HTR-8/SVneo (cell line): ENCODE data around the gene ZNF444.
"Not testable (repeated sequence)": the region's sequence is repeated elsewhere in the genome, so short reads cannot be mapped to it uniquely, and the experiment has no call there.

Experiments used
- DNase-seq: peaks from one replicate; pipeline ENCODE4 v3.0.0; 2011; ENCODE audit warnings: low spot score, mixed read lengths; ENCODE audit not compliant: insufficient read length
- FAIRE-seq: peaks from 2 replicates; lab custom pipeline; 2011; peaks lifted over from hg19 to GRCh38; lab: Jason Lieb, UNC

The ZNF444 gene

GRCh38 chr19:56163097-56163496 is 22.0 kb downstream of the ZNF444 start:
- no peak for FAIRE-seq
- no peak for DNase-seq

DNA sequence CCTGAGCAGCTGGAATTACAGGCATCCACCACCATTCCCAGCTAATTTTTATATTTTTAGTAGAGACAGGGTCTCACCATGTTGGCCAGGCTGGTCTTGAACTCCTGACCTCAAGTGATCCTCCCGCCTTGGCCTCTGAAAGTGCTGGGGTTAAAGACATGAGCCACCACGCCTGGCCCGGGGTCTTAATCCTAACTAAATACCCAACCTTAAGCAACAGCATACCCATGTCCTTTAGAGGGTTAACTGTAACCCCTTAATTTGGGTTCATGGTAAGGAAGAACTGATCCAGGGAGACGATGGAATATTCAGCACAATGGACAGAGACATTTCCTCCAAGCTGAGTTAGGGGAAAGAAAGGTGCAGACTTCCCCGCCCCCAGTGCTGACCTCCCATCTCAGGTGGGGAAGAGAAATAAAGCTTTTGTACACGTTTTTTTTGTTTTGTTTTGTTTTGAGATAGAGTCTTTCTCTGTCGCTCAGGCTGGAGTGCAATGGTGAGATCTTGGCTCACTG is 26.0 kb downstream of the ZNF444 start:
- FAIRE-seq (no peak), DNase-seq (no peak)

GRCh38 chr19:56170261-56170660 is 29.2 kb downstream of the ZNF444 start:
- no peak for FAIRE-seq
- peak; percentile 32 for DNase-seq

GRCh38 chr19:56174086-56174485 is 33.0 kb downstream of the ZNF444 start:
- FAIRE-seq = no peak

GRCh38 chr19:56174550-56174949 is 33.5 kb downstream of the ZNF444 start:
- FAIRE-seq = no peak
- no peak for DNase-seq

More at GRCh38 chr19:56174086-56174485, 33.0 kb downstream of the ZNF444 start:
- DNase-seq = no peak

GRCh38 chr19:56175861-56176307 is 34.8 kb downstream of the ZNF444 start, which contains the start of gene GALP:
Gene GALP (plus strand): TSS chr19:56176008. CDS start chr19:56177109, 1,101 bp downstream.
- not testable (repeated sequence) for DNase-seq, FAIRE-seq

GRCh38 chr19:56176310-56176709 is 35.2 kb downstream of the ZNF444 start:
- FAIRE-seq, DNase-seq: not testable (repeated sequence)

DNA sequence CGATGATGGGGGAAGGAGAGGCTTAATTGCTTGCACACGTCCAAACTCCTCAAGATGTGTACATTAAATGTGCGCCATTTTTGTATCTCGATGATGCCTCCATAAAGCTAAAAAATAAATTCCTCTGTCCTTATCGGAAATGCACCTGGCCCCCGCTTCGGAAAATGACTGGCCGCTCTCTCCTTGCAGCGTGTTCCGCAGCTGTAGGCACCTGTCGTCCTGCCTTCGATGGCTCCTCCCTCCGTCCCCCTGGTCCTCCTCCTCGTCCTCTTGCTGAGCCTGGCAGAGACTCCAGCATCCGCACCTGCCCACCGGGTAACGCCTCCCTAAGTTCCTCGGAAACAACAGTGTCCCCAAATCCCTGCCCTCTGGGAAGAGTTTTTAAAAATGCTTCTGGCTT is 35.8 kb downstream of the ZNF444 start:
- FAIRE-seq (no peak), DNase-seq (no peak)

- no peak for DNase-seq
- FAIRE-seq = no peak
Measured at GRCh38 chr19:56177564-56178243, 36.6 kb downstream of the ZNF444 start.

DNA sequence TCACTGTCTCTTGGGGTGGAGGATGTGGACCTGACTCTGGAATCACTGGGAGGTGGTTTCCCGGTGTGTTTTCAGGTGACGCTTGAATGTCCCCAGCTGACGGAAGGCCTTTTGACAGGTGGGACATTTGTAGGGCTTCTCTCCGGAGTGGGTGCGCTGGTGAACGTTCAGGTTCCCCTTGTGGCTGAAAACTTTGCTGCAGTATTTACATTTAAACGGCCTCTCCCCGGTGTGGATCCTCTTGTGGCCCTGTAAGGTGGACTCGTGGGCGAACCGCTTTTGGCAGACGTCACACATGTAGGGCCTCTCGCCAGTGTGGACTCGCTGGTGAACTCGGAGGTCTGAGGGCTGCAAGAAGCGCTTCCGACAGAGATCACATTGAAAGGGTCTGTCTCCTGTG is 48.7 kb downstream of the ZNF444 start:
- no peak for DNase-seq
- no peak for FAIRE-seq

DNA sequence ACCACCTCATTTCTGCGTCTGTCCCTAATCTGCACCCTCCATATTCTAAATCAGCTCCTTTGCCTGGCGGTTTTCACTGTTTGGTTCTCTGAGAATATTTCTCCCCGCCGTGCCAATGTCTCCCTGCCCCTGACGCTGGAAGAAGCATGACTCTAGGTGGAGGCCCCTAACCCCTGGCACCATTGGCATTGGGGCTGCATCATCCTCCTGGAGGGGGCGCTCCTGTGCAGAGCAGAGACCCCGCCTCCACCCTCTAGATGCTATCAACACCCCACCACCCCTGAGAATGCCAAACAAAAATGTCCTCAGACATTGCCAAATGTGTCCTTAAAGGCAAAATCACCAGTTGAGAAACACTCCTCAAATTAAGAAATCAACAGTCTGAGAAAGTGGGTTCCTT is 50.0 kb downstream of the ZNF444 start:
- no peak for FAIRE-seq

DNA sequence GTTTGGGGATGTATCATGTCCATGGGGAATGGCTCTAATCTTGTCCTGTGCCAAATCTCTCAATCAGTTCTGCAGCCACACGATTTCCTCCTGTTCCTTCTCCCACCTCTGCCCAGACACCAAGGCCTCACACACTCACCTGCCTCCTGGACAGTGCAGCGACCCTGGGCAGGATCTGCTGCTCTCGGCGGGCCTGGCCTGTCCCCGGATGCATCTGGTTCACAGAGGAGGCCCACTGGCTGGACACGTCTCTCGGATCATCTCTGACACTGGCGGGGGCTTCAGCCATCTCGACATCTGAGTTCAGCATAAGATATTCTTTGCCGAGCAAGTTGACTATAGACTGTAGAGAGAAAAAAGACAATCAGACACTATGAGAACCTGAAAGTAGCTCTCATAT is 50.6 kb downstream of the ZNF444 start:
- FAIRE-seq (no peak), DNase-seq (no peak)

More for the DNA sequence above, 50.0 kb downstream of the ZNF444 start:
- no peak for DNase-seq

- FAIRE-seq (no peak), DNase-seq (no peak)
Measured at GRCh38 chr19:56193981-56194640, 53.0 kb downstream of the ZNF444 start.

DNA sequence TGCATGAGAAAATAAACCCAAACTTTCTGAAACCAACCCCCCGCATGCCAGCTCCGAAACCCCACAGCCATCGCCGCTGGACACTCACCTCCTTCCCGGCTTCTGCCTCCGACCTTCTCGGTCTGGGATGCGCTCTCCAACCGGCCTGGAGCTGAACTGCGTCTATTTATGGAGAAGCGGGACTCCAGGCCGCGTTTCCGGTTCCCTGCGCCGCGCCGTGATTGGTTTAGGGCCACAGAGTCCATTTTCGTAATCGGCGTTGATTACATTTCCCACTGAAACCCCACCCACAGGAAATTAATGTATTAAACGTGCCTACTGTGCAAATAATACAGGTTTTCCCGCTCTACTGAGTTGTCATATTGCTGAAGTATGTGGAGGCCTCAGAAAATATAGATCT is 56.6 kb downstream of the ZNF444 start, which contains the start of gene ZSCAN5B:
Gene ZSCAN5B (minus strand): TSS at position 138 of the 400 bp plus-strand sequence. CDS start 4,731 bp downstream, outside the sequence.
- not testable (repeated sequence) for DNase-seq, FAIRE-seq

DNA sequence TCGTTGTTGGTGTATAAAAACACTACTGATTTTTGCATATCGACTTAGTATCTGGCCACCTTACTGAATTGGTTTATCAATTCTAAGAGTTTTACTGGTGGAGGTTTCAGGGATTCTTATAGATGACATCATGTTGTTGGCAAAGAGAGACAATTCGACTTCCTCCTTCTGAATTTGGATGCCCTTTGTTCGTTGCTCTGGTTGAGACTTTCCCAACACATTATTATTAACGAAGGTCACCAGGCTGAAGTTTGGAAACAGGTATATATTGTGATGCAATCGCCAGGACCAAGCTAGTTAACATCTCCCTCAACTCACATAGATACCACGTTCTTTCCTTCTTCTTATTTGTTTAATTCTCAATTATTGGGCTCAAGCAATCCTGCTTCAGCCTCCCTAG is 58.6 kb downstream of the ZNF444 start:
- FAIRE-seq = no peak
- no peak for DNase-seq

DNA sequence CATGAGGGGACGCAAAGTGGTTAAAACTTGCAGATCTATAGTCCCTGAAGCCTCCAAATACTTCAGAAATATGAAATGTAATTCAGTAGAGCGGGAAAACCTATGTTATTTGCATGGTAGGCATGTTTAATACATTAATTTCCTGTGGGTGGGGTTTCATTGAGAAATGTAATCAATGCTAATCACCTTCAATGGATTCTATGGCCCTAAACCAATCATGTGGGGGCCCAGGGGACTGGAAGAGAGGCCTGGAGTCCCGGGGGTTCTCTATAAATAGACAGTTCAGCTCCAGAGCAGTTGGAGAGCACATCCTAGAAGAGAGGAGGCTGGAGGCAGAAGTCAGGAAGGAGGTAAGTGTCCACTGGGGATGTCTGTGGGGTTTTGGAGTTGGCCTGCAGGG is 60.9 kb downstream of the ZNF444 start, which contains the start of gene ZSCAN5C:
Gene ZSCAN5C (plus strand): TSS at position 301 of the 400 bp plus-strand sequence. CDS start 3,641 bp downstream, outside the sequence.
- no peak for DNase-seq
- FAIRE-seq = no peak

DNA sequence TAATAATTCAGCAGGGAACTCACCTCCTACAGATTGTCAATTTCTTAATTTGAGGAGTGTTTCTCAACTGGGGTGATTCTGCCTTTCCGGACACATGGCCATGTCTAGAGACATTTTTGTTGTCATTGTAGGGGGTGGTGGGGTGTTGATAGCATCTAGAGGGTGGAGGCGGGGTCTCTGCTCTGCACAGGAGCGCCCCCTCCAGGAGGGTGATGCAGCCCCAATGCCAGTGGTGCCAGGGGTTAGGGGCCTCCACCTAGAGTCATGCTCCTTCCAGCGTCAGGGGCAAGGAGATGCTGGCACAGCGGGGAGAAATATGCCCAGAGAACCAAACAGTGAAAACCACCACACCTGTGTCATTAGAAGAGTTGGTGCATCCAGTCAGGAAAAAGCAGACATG is 66.5 kb downstream of the ZNF444 start:
- FAIRE-seq, DNase-seq: not testable (repeated sequence)

GRCh38 chr19:56209091-56209490 is 68.0 kb downstream of the ZNF444 start:
- FAIRE-seq (no peak), DNase-seq (no peak)

- FAIRE-seq = not testable (repeated sequence)
Measured at GRCh38 chr19:56210036-56210435, 68.9 kb downstream of the ZNF444 start.

More at GRCh38 chr19:56210036-56210435, 68.9 kb downstream of the ZNF444 start:
- not testable (repeated sequence) for DNase-seq
